Neural progenitor cell (in vitro differentiated cells): ENCODE data around the gene ZNF460. TPM values are rescaled to one million over a fixed set of nuclear protein-coding genes. Genes with fewer than 3 reads are reported as not detected.

Experiments
- DNase-seq: peaks from one replicate; pipeline ENCODE4 v3.0.0-alpha.2; 2016; ENCODE audit warnings: low spot score
- H2AFZ ChIP-seq: fragments of 200-600 bp; sonication (generic); replicated peaks from 2 replicates; pipeline ENCODE4 v1.6.1; 2016; ENCODE audit warnings: antibody characterized with exemption
- H3F3A ChIP-seq: fragments of 200-600 bp; sonication (generic); 2 replicates; pipeline ENCODE4 v1.6.1; 2016; ENCODE audit warnings: antibody characterized with exemption, low read depth
- H3K27ac ChIP-seq: fragments of 200-600 bp; sonication (generic); 2 replicates; pipeline ENCODE4 v1.5.1; 2016; ENCODE audit warnings: mild to moderate bottlenecking
- H3K27me3 ChIP-seq: fragments of 200-600 bp; sonication (generic); 2 replicates; pipeline ENCODE4 v1.6.1; 2016; ENCODE audit warnings: mild to moderate bottlenecking, moderate library complexity
- H3K36me3 ChIP-seq: fragments of 200-600 bp; sonication (generic); 2 replicates; pipeline ENCODE4 v1.5.1; 2016
- H3K4me1 ChIP-seq: fragments of 200-600 bp; sonication (generic); 2 replicates; pipeline ENCODE4 v1.6.1; 2016; ENCODE audit warnings: mixed run types
- H3K4me2 ChIP-seq: fragments of 200-600 bp; sonication (generic); 2 replicates; pipeline ENCODE4 v1.6.1; 2016
- H3K4me3 ChIP-seq: fragments of 200-600 bp; sonication (generic); 2 replicates; pipeline ENCODE4 v1.5.1; 2016
- H3K79me2 ChIP-seq: fragments of 200-600 bp; sonication (generic); 2 replicates; pipeline ENCODE4 v1.6.1; 2016; ENCODE audit warnings: low read depth
- H3K9ac ChIP-seq: fragments of 200-600 bp; sonication (generic); 2 replicates; pipeline ENCODE4 v1.6.1; 2016
- H3K9me3 ChIP-seq: fragments of 200-600 bp; sonication (generic); 2 replicates; pipeline ENCODE4 v1.5.1; 2016; ENCODE audit warnings: low read depth
- H4K20me1 ChIP-seq: fragments of 200-600 bp; sonication (generic); 2 replicates; pipeline ENCODE4 v1.6.1; 2016; ENCODE audit warnings: low read depth
- H3K27ac Mint-ChIP-seq: 3 replicates; pipeline ENCODE4 v1.8.0; 2021; ENCODE audit warnings: mixed read lengths
- H3K27me3 Mint-ChIP-seq: 2 replicates; pipeline ENCODE4 v1.8.0; 2022; ENCODE audit warnings: low read depth, mild to moderate bottlenecking, inconsistent platforms, moderate library complexity, mixed read lengths; ENCODE audit not compliant: insufficient read depth
- H3K36me3 Mint-ChIP-seq: 3 replicates; pipeline ENCODE4 v1.8.0; 2021; ENCODE audit warnings: mixed read lengths
- H3K4me1 Mint-ChIP-seq: 3 replicates; pipeline ENCODE4 v1.8.0; 2021; ENCODE audit warnings: mixed read lengths
- H3K4me3 Mint-ChIP-seq: 3 replicates; pipeline ENCODE4 v1.8.0; 2021; ENCODE audit warnings: mild to moderate bottlenecking, moderate library complexity, mixed read lengths
- H3K9me3 Mint-ChIP-seq: 3 replicates; pipeline ENCODE4 v1.8.0; 2020; ENCODE audit warnings: mixed read lengths
- CTCF ChIP-seq: fragments of 200-600 bp; sonication (generic); IDR thresholded peaks from 2 replicates; pipeline ENCODE4 v1.5.1; 2017; ENCODE audit warnings: antibody characterized with exemption, mild to moderate bottlenecking
- EZH2 ChIP-seq: fragments of 200-600 bp; sonication (generic); IDR thresholded peaks from 2 replicates; pipeline ENCODE4 v1.6.1; 2017; ENCODE audit warnings: antibody characterized with exemption, mild to moderate bottlenecking, moderate library complexity
- EZH2phosphoT487 ChIP-seq: fragments of 200-600 bp; sonication (generic); IDR thresholded peaks from 2 replicates; pipeline ENCODE4 v1.6.1; 2017; ENCODE audit warnings: antibody characterized with exemption
- total RNA-seq: library from RNA; depleted of rRNA; stranded (reverse); fragments of >200 nt; gene quantifications from 2 replicates; pipeline ENCODE4 v1.2.3, GENCODE V29; 2015; ENCODE audit warnings: low replicate concordance

Gene ZNF460
- total RNA-seq, 1 donor from 2014 or later, result 52.7 TPM

- no peak overlapping the region for H3K9ac ChIP-seq
- peaks cover 6% of the 10 kb centered on the region for H3K36me3 Mint-ChIP-seq
- no peaks in the 10 kb centered on the region for H4K20me1 ChIP-seq
- H3K27me3 ChIP-seq, result no peaks in the 10 kb centered on the region
- no peaks in the 10 kb centered on the region for H3K27me3 Mint-ChIP-seq
- no peaks in the 10 kb centered on the region for H3K79me2 ChIP-seq
- no peak overlapping the region for H3K4me3 ChIP-seq
- H3K4me1 ChIP-seq, result no peaks in the 10 kb centered on the region
- H3K27ac ChIP-seq, result no peak overlapping the region
- no peak overlapping the region for H3K4me2 ChIP-seq
- H3K9me3 Mint-ChIP-seq, result no peaks in the 10 kb centered on the region
- H3K36me3 ChIP-seq, result no peaks in the 10 kb centered on the region
- H3K4me1 Mint-ChIP-seq, result no peaks in the 10 kb centered on the region
- H3K4me3 Mint-ChIP-seq, result no peak overlapping the region
- H3K27ac Mint-ChIP-seq, result no peak overlapping the region
- TF ChIP-seq EZH2phosphoT487 (no peak), CTCF (no peak), EZH2 (no peak)
- H2AFZ ChIP-seq, result no peak overlapping the region
- H3K9me3 ChIP-seq, result no peaks in the 10 kb centered on the region
- no peak for DNase-seq
- no peaks in the 10 kb centered on the region for H3F3A ChIP-seq
Observed at GRCh38 chr19:57269515-57270250, 10.6 kb upstream of the ZNF460 start.

GRCh38 chr19:57271280-57271679, 9.0 kb upstream of the ZNF460 start:
- H3K36me3 ChIP-seq, result no peaks in the 10 kb centered on the region
- no peak overlapping the region for H2AFZ ChIP-seq
- H3F3A ChIP-seq, result no peaks in the 10 kb centered on the region
- H3K4me1 ChIP-seq, result no peaks in the 10 kb centered on the region
- TF ChIP-seq EZH2 (no peak), EZH2phosphoT487 (no peak), CTCF (no peak)
- H3K9ac ChIP-seq, result no peak overlapping the region
- H3K27ac Mint-ChIP-seq, result no peak overlapping the region
- no peak overlapping the region for H3K4me2 ChIP-seq
- H3K4me3 Mint-ChIP-seq, result no peak overlapping the region
- H3K27me3 ChIP-seq, result no peaks in the 10 kb centered on the region
- no peaks in the 10 kb centered on the region for H3K9me3 ChIP-seq
- H3K27me3 Mint-ChIP-seq, result no peaks in the 10 kb centered on the region
- no peak overlapping the region for H3K27ac ChIP-seq
- no peaks in the 10 kb centered on the region for H3K9me3 Mint-ChIP-seq
- no peak overlapping the region for H3K4me3 ChIP-seq
- no peaks in the 10 kb centered on the region for H3K4me1 Mint-ChIP-seq
- H3K79me2 ChIP-seq, result no peaks in the 10 kb centered on the region
- no peak for DNase-seq
- H3K36me3 Mint-ChIP-seq, result peaks cover 6% of the 10 kb centered on the region
- H4K20me1 ChIP-seq, result no peaks in the 10 kb centered on the region

GRCh38 chr19:57273014-57273413, 7.3 kb upstream of the ZNF460 start:
- H3K27ac ChIP-seq, result no peak overlapping the region
- no peaks in the 10 kb centered on the region for H3K4me1 ChIP-seq
- H3K4me3 ChIP-seq, result no peak overlapping the region
- no peaks in the 10 kb centered on the region for H3K9me3 Mint-ChIP-seq
- no peak overlapping the region for H3K27ac Mint-ChIP-seq
- no peak overlapping the region for H2AFZ ChIP-seq
- H3K27me3 Mint-ChIP-seq, result no peaks in the 10 kb centered on the region
- H3K4me2 ChIP-seq, result no peak overlapping the region
- no peaks in the 10 kb centered on the region for H4K20me1 ChIP-seq
- H3K9me3 ChIP-seq, result no peaks in the 10 kb centered on the region
- peaks cover 6% of the 10 kb centered on the region for H3K36me3 Mint-ChIP-seq
- H3K4me3 Mint-ChIP-seq, result no peak overlapping the region
- no peak overlapping the region for H3K9ac ChIP-seq
- no peaks in the 10 kb centered on the region for H3K27me3 ChIP-seq
- no peaks in the 10 kb centered on the region for H3K36me3 ChIP-seq
- no peaks in the 10 kb centered on the region for H3F3A ChIP-seq
- TF ChIP-seq EZH2phosphoT487 (no peak), EZH2 (no peak), CTCF (no peak)
- DNase-seq, result no peak
- H3K4me1 Mint-ChIP-seq, result peaks cover 6% of the 10 kb centered on the region
- no peaks in the 10 kb centered on the region for H3K79me2 ChIP-seq
